ENCODE data around the gene CTLA4. TPM values are rescaled to one million over a fixed set of nuclear protein-coding genes. Genes with fewer than 3 reads are reported as not detected.

The CTLA4 gene
- total RNA-seq, 1 donor from 2014 or later: not detected

DNA sequence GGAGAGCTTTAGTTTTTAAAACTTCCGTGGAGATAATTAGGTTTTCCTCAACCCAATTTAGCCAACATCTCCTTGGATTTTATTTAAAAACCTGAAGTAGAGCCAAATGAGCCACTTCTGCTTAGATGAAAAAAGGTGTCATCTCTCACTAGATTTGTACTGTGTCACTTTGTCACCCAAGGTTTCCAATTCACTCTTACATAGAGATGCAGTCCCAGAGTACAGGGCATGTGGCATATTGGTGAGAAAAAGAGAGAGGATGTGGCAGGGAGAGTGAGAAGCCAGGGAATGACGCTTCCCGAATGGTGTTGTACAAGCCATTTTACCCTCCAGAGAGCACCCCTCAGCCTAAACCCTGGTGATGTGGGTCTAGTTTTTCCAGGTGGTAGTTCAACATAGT lies 44.4 kb upstream of the CTLA4 start:
- Histone ChIP-seq H3K36me3 (no peaks in the 10 kb centered on the region), H3K4me3 (no peak overlapping the region), H3K9me3 (no peaks in the 10 kb centered on the region), H3K4me1 (no peaks in the 10 kb centered on the region), H3K27me3 (no peaks in the 10 kb centered on the region), H3K27ac (no peak overlapping the region)
- TF ChIP-seq CTCF (IDR thresholded peaks at IDR 0.05): no peak
- intact Hi-C loops (cut with DNase I): no loop called here
- DNase-seq (ENCODE audit: low spot score in 2 of 2): no peak

DNA sequence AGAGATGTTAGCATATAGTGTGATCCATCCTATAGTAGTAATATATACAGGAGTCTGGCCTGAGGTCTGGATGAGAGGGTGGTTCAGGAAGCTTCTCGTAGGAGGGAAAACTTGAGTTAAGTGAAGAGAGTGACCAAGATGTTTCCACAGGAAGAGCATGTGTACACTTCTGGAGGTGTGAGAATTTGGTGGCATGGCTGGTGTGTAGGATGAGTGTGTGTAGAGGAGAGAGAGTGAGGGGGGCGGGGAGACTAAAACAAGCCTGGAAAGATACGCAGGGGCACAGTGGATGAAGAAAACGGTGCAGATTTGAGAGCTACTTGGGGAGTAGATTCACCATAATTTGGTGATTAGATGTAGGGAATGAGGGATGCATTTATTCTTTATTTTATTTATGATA lies 43.5 kb upstream of the CTLA4 start:
- intact Hi-C loops (cut with DNase I): no loop called here
- Histone ChIP-seq H3K4me1 (no peaks in the 10 kb centered on the region), H3K27ac (no peak overlapping the region), H3K9me3 (no peaks in the 10 kb centered on the region), H3K27me3 (no peaks in the 10 kb centered on the region), H3K4me3 (no peak overlapping the region), H3K36me3 (no peaks in the 10 kb centered on the region)
- DNase-seq (ENCODE audit: low spot score in 2 of 2): no peak
- no peak for TF ChIP-seq CTCF (IDR thresholded peaks at IDR 0.05)

GRCh38 chr2:203824603-203825002 lies 43.0 kb upstream of the CTLA4 start:
- Histone ChIP-seq H3K9me3 (no peaks in the 10 kb centered on the region), H3K4me3 (no peak overlapping the region), H3K36me3 (no peaks in the 10 kb centered on the region), H3K4me1 (no peaks in the 10 kb centered on the region), H3K27ac (no peak overlapping the region), H3K27me3 (no peaks in the 10 kb centered on the region)
- intact Hi-C loops (cut with DNase I): no loop called here
- no peak for TF ChIP-seq CTCF (IDR thresholded peaks at IDR 0.05)
- DNase-seq (ENCODE audit: low spot score in 2 of 2): no peak

GRCh38 chr2:203826704-203827103 lies 40.9 kb upstream of the CTLA4 start:
- Histone ChIP-seq H3K27me3 (no peaks in the 10 kb centered on the region), H3K4me3 (no peak overlapping the region), H3K9me3 (no peaks in the 10 kb centered on the region), H3K4me1 (no peaks in the 10 kb centered on the region), H3K36me3 (no peaks in the 10 kb centered on the region), H3K27ac (no peak overlapping the region)
- TF ChIP-seq CTCF (IDR thresholded peaks at IDR 0.05): no peak
- no peak for DNase-seq (ENCODE audit: low spot score in 2 of 2)
- intact Hi-C loops (cut with DNase I): no loop called here

GRCh38 chr2:203830304-203831055 lies 37.1 kb upstream of the CTLA4 start:
- intact Hi-C loops (cut with DNase I): no loop called here
- DNase-seq (ENCODE audit: low spot score in 2 of 2): no peak
- Histone ChIP-seq H3K27me3 (no peaks in the 10 kb centered on the region), H3K9me3 (no peaks in the 10 kb centered on the region), H3K4me1 (no peaks in the 10 kb centered on the region), H3K27ac (no peak overlapping the region), H3K4me3 (no peak overlapping the region), H3K36me3 (no peaks in the 10 kb centered on the region)
- TF ChIP-seq CTCF (IDR thresholded peaks at IDR 0.05): no peak

DNA sequence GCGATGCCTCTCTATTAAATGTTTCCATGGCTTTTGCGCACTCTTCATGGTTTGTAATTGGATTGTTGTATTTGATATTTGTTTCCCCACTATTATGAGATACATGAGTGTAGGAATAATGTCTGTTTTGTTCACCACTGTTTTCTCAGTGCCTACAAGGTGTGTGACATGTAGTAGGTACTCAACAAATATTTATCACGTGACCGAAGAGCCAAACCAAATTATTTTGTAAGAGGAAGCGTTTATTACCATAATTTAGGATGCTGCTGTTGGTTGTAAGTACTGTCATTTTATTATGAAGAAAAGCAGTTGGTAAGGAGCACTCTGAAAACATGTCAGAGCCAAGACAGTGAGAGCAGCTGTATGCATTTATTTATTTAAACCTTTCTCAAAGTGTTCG lies 32.2 kb upstream of the CTLA4 start:
- Histone ChIP-seq H3K9me3 (no peaks in the 10 kb centered on the region), H3K36me3 (no peaks in the 10 kb centered on the region), H3K27ac (no peak overlapping the region), H3K4me1 (no peaks in the 10 kb centered on the region), H3K27me3 (no peaks in the 10 kb centered on the region), H3K4me3 (no peak overlapping the region)
- DNase-seq (ENCODE audit: low spot score in 2 of 2): no peak
- intact Hi-C loops (cut with DNase I): no loop called here
- TF ChIP-seq CTCF (IDR thresholded peaks at IDR 0.05): no peak
